ENCODE data around the gene MTMR12.

DNA sequence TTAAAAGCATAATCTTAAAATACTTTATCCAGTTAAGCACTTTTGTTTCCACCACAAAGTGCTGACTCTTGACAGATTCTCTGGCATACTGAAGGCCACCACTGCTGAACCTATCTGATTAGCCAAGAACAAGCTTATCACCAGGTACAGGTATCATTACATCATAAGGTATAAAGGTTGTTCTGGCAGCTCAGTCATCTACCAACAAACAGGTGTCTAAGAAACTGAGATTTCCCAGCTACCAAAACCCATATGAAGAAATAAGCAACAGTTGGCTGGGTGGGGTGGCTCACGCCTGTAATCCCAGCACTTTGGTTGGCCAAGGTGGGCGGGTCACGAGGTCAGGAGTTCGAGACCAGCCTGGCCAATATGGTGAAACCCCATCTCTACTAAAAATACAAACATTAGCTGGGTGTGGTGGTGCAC lies 5.0 kb downstream of the MTMR12 start:
- TF ChIP-seq, protein P1, sequence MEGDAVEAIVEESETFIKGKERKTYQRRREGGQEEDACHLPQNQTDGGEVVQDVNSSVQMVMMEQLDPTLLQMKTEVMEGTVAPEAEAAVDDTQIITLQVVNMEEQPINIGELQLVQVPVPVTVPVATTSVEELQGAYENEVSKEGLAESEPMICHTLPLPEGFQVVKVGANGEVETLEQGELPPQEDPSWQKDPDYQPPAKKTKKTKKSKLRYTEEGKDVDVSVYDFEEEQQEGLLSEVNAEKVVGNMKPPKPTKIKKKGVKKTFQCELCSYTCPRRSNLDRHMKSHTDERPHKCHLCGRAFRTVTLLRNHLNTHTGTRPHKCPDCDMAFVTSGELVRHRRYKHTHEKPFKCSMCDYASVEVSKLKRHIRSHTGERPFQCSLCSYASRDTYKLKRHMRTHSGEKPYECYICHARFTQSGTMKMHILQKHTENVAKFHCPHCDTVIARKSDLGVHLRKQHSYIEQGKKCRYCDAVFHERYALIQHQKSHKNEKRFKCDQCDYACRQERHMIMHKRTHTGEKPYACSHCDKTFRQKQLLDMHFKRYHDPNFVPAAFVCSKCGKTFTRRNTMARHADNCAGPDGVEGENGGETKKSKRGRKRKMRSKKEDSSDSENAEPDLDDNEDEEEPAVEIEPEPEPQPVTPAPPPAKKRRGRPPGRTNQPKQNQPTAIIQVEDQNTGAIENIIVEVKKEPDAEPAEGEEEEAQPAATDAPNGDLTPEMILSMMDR (conservative IDR thresholded peaks at IDR 0.05; ENCODE audit: low read length) = no peak
- no peak for TF ChIP-seq EZH2phosphoT487 (IDR thresholded peaks at IDR 0.05; ENCODE audit: borderline replicate concordance, low read depth, low read length)
